Prostate gland (tissue), 2 donors: ENCODE results near the gene GALNT13. TPM values are rescaled to one million over a fixed set of nuclear protein-coding genes. Genes with fewer than 3 reads are reported as not detected.

Experiments
- DNase-seq: peaks from one replicate; pipeline ENCODE4 v3.0.0-alpha.2; 2019; ENCODE audit warnings: low spot score
- H3K27ac ChIP-seq, 2 donors: fragments of 200-600 bp; sonication (generic); 2 replicates each; pipeline ENCODE4 v1.5.1; 2017 to 2019
- H3K27me3 ChIP-seq: fragments of 200-600 bp; sonication (generic); replicated peaks from 2 replicates; pipeline ENCODE4 v1.5.1; 2019; ENCODE audit not compliant: insufficient read depth
- H3K36me3 ChIP-seq, 2 donors: fragments of 200-600 bp; sonication (generic); 1 replicate in 1 of 2; 2 replicates in 1 of 2; pipeline versions ENCODE4 v1.5.1 to v1.8.1; 2017 to 2019
- H3K4me1 ChIP-seq: fragments of 200-600 bp; sonication (generic); replicated peaks from 2 replicates; pipeline ENCODE4 v1.5.1; 2019
- H3K4me3 ChIP-seq, 2 donors: fragments of 200-600 bp; sonication (generic); 2 replicates each; pipeline ENCODE4 v1.5.1; 2017 to 2019
- H3K9me3 ChIP-seq: fragments of 200-600 bp; sonication (generic); 2 replicates; pipeline ENCODE4 v1.5.1; 2017
- CTCF ChIP-seq, 4 experiments: fragments of 200-600 bp in 2 of 4; fragments of 450-650 bp in 2 of 4; sonication (generic) in 2 of 4; IDR thresholded peaks; 1 replicate in 3 of 4; 2 replicates in 1 of 4; pipeline ENCODE4 v1.5.1; 2016 to 2019; ENCODE audit warnings: antibody characterized with exemption in 4 of 4, mild to moderate bottlenecking in 2 of 4, moderate library complexity in 2 of 4
- POLR2A ChIP-seq: fragments of 450-650 bp; IDR thresholded peaks from one replicate; pipeline ENCODE4 v1.6.1; 2016; ENCODE audit warnings: antibody characterized with exemption, mild to moderate bottlenecking
- POLR2AphosphoS5 ChIP-seq: sonication (generic); formaldehyde crosslinking; IDR thresholded peaks from one replicate; pipeline ENCODE4 v1.6.1; 2017; ENCODE audit warnings: antibody characterized with exemption
- WGBS: methylation state at CpG from one replicate; pipeline ENCODE4 v1.1.5; 2018; 5-methylcytosine and 5-hydroxymethylcytosine counted together
- intact Hi-C: fragments of 100-400 bp; cut with DNase I; formaldehyde crosslinking; loops from one replicate; pipeline ENCODE4 v1.14.2; 2022
- total RNA-seq, 2 donors: library from RNA; depleted of rRNA; stranded (reverse); fragments of >200 nt; gene quantifications; one replicate each; pipeline ENCODE4 v1.1.0, GENCODE V29; 2016

The GALNT13 gene
- total RNA-seq, 2 donors from 2014 or later: 0.87 to 1.1 TPM

GRCh38 chr2:154443919-154444318, 572.2 kb downstream of the GALNT13 start:
- TF ChIP-seq CTCF (IDR thresholded peaks at IDR 0.05): no peak
- no peak for TF ChIP-seq POLR2A
- no peak for TF ChIP-seq POLR2AphosphoS5
- no peak overlapping the region for H3K4me3 ChIP-seq
- H3K27me3 ChIP-seq: no peaks in the 10 kb centered on the region
- no peak for DNase-seq
- H3K36me3 ChIP-seq: no peaks in the 10 kb centered on the region
- no peak overlapping the region for H3K27ac ChIP-seq
- no peaks in the 10 kb centered on the region for H3K4me1 ChIP-seq
- intact Hi-C loops: no loop called here
- H3K9me3 ChIP-seq: no peaks in the 10 kb centered on the region

DNA sequence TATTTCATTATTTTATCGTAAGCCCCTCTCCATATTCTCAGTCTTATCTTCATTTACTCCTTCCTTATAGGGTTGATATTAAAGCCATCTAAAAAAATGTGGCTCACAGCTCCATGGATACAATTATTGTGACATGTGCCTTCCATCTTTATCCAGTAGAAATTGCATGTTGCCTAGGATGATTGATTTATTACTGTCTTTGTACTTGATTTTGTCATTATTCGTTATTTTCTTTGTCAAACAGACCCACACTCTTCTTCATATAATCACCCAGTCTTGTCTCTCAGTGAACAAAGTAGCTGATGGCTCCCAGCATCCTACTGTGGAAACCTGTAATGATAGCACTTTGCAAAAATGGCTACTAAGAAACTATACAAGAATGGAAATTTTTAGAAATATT, 574.6 kb downstream of the GALNT13 start:
- Histone ChIP-seq H3K27ac (no peak overlapping the region), H3K36me3 (no peaks in the 10 kb centered on the region), H3K4me1 (no peaks in the 10 kb centered on the region), H3K9me3 (no peaks in the 10 kb centered on the region), H3K4me3 (no peak overlapping the region), H3K27me3 (no peaks in the 10 kb centered on the region)
- 74% methylated on average over 2 of the region's 2 CpGs for WGBS
- TF ChIP-seq POLR2A: no peak
- no peak for TF ChIP-seq CTCF (IDR thresholded peaks at IDR 0.05)
- no peak for TF ChIP-seq POLR2AphosphoS5
- intact Hi-C loops: no loop called here
- no peak for DNase-seq

DNA sequence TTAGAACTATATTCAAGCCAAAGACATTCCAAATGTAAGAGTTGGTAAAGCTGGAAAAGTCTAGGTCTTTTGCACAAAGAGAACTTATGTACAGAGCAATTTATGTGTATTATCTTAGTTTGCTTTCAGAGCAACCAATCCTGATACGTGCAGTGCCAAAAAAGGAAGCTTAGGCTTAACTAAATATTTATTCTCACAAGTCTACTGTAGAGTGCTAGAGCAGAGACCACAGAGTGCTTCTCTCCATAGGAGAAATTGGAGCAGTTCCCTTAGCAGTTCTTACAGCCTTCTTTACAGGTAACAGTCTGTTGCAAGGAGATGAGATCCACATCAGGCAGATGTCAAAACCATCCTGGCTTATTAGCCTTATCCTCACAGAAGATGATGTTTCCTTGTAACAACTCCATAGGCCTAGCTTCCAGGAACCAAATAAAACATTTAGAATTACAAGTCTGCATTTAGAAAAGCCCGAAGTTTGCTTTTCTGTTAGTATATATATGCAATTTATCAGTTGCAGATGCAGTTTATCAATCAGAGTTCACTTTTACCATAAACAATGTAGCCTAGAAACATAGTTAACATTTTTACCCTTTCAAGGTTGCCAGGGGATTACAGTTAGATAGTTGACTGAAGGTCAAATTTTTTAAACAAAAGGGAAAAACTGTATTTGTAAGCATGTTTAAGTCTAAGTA, 576.2 kb downstream of the GALNT13 start:
- Histone ChIP-seq H3K9me3 (no peaks in the 10 kb centered on the region), H3K27me3 (no peaks in the 10 kb centered on the region), H3K36me3 (no peaks in the 10 kb centered on the region), H3K4me3 (no peak overlapping the region), H3K27ac (no peak overlapping the region), H3K4me1 (no peaks in the 10 kb centered on the region)
- DNase-seq: no peak
- TF ChIP-seq POLR2AphosphoS5: no peak
- TF ChIP-seq POLR2A: no peak
- TF ChIP-seq CTCF (IDR thresholded peaks at IDR 0.05): no peak
- WGBS: 53% methylated on average over 2 of the region's 2 CpGs
- intact Hi-C loops: no loop called here

DNA sequence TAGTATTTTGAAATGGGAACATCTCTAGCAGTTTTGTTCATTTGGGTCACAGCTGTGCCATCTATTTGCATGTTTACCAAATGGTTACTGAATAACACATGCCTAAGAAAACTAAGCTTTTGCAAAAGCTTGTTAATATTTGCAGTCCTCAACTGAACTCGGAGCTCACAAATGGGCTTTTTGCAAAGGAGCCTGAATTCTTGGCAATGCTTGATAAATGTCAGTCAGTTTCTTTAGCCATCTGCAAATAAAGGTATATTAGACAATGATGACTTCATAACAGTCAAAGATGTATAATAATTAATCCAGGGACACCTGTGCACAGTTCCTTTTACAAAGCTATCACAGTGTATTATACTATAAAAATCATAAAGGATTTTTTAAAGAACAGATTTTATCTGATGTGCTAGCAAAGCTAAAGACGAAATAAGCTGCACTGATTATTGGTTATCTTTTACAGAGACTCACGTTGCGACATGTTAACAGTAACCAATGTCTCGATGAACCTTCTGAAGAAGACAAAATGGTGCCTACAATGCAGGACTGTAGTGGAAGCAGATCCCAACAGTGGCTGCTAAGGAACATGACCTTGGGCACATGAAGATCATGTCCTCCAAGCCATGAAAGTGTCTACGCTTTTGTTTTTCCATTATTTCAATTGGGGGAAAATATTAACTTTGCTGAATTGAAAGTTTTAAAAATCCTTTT, 578.4 kb downstream of the GALNT13 start:
- no peaks in the 10 kb centered on the region for H3K4me1 ChIP-seq
- WGBS: 45% methylated on average over 6 of the region's 6 CpGs
- no peaks in the 10 kb centered on the region for H3K9me3 ChIP-seq
- H3K27ac ChIP-seq: no peak overlapping the region
- no peak overlapping the region for H3K4me3 ChIP-seq
- H3K36me3 ChIP-seq: no peaks in the 10 kb centered on the region
- no peak for DNase-seq
- intact Hi-C loops: no loop called here
- TF ChIP-seq POLR2A (no peak), POLR2AphosphoS5 (no peak), CTCF (IDR thresholded peaks at IDR 0.05) (no peak)
- no peaks in the 10 kb centered on the region for H3K27me3 ChIP-seq

DNA sequence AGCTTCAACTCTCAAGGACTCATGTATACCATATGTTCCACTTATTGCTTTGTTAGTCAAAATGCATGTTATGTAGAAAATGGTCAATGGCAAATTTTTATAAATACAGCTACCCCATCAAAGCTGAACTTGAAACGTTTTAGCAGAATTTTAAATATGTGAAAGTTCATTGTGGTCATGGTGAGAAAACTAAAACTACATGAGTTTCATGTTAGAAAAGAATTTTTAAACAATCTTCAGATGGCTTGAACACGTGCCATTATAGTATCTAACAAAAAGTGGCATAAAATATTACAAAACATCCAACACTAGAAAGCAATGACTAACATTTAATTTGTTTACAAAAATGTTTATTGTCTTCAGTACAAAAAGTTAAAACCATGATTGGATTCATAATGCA, 580.7 kb downstream of the GALNT13 start:
- intact Hi-C loops: no loop called here
- 70% methylated on average over 2 of the region's 2 CpGs for WGBS
- H3K9me3 ChIP-seq: no peaks in the 10 kb centered on the region
- H3K36me3 ChIP-seq: no peaks in the 10 kb centered on the region
- no peak for TF ChIP-seq POLR2AphosphoS5
- TF ChIP-seq CTCF (IDR thresholded peaks at IDR 0.05): no peak
- TF ChIP-seq POLR2A: no peak
- H3K4me3 ChIP-seq: no peak overlapping the region
- no peak for DNase-seq
- H3K27ac ChIP-seq: no peak overlapping the region
- H3K27me3 ChIP-seq: no peaks in the 10 kb centered on the region
- no peaks in the 10 kb centered on the region for H3K4me1 ChIP-seq
